K562 (cell line): Measurements from ENCODE around the gene SEMA5A. TPM values are rescaled to one million over a fixed set of nuclear protein-coding genes. Genes with fewer than 3 reads are reported as not detected.
A peak's percentile ranks its signal among the peaks of the same experiment; 100 is the strongest.

ENCODE experiments used
- ATAC-seq: fragments of 200-7000 bp; cut with Tn5 transposase; 3 replicates; pipeline ENCODE4 v1.9.1; 2020; ENCODE audit warnings: moderate library complexity
- BruUV-seq: library from RNA; stranded (reverse); fragments of 400-500 nt; replicated peaks from 2 replicates; lab custom pipeline; 2021; lab: Mats Ljungman, UMichigan
- CTCF ChIA-PET: fragments of 300-600 bp; formaldehyde crosslinking; extraction: SDS; loops from one replicate; lab custom pipeline; 2021; ENCODE audit warnings: low intra/inter-chr PET ratio; lab: Yijun Ruan, JAX
- POLR2A ChIA-PET: fragments of 300-600, 350-650 bp; sonication (Branson Sonifier 250); formaldehyde crosslinking; extraction: SDS; loops from one replicate; lab custom pipeline; 2021; ENCODE audit warnings: antibody characterized with exemption, inconsistent platforms; lab: Yijun Ruan, JAX
- DNase-seq, 4 experiments: peaks; one replicate each; pipeline versions ENCODE4 v3.0.0 to v3.0.0-alpha.2; 2011 to 2018; ENCODE audit warnings: low spot score in 3 of 4, mixed read lengths in 3 of 4; ENCODE audit errors: extremely low read depth in 1 of 4
- FAIRE-seq: peaks from 2 replicates; lab custom pipeline; 2011; peaks lifted over from hg19 to GRCh38; lab: Jason Lieb, UNC
- H2AFZ ChIP-seq: 2 replicates; pipeline ENCODE4 v1.6.0; 2011; ENCODE audit warnings: low read depth, low read length, control low read depth, inconsistent platforms
- H3K27ac ChIP-seq: fragments of 200-600 bp; 3 replicates; pipeline ENCODE4 v1.8.0; 2011; ENCODE audit warnings: low read depth, mild to moderate bottlenecking, control low read depth, inconsistent platforms, low read length, moderate library complexity, mixed read lengths; ENCODE audit errors: extremely low read depth
- H3K27me3 ChIP-seq, 2 experiments: fragments of 300-600 bp in 1 of 2; 2 replicates in 1 of 2; 3 replicates in 1 of 2; pipeline versions ENCODE4 v1.6.0 to v1.8.0; 2011; ENCODE audit warnings: inconsistent platforms in 2 of 2, low read length in 2 of 2, mild to moderate bottlenecking in 1 of 2, mixed read lengths in 1 of 2, moderate library complexity in 1 of 2; ENCODE audit not compliant: control insufficient read depth in 2 of 2, insufficient read depth in 2 of 2
- H3K36me3 ChIP-seq: fragments of 300-600 bp; 3 replicates; pipeline ENCODE4 v1.8.0; 2011; ENCODE audit warnings: mild to moderate bottlenecking, low read length, inconsistent platforms; ENCODE audit not compliant: control insufficient read depth, insufficient read depth
- H3K4me1 ChIP-seq, 2 experiments: fragments of 200-600 bp in 1 of 2; replicated peaks in 1 of 2; 2 replicates in 1 of 2; 3 replicates in 1 of 2; pipeline versions ENCODE4 v1.5.1 to v1.8.0; 2011; ENCODE audit warnings: inconsistent platforms in 2 of 2, low read length in 2 of 2, mild to moderate bottlenecking in 1 of 2, mixed read lengths in 1 of 2, moderate library complexity in 1 of 2; ENCODE audit not compliant: control insufficient read depth in 2 of 2, insufficient read depth in 2 of 2
- H3K4me2 ChIP-seq: 2 replicates; pipeline ENCODE4 v1.6.1; 2011; ENCODE audit warnings: low read length, control low read depth, inconsistent platforms, mixed read lengths; ENCODE audit not compliant: insufficient read depth
- H3K4me3 ChIP-seq: fragments of 200-600 bp; sonication (generic), shearing (Covaris generic); 2 replicates; pipeline ENCODE4 v1.5.1; 2016; ENCODE audit warnings: control low read depth, inconsistent platforms
- H3K79me2 ChIP-seq: fragments of 200-600 bp; 3 replicates; pipeline ENCODE4 v1.8.0; 2011; ENCODE audit warnings: low read length, inconsistent platforms; ENCODE audit not compliant: control insufficient read depth, insufficient read depth
- H3K9ac ChIP-seq, 2 experiments: 2 replicates each; pipeline versions ENCODE4 v1.6.0 to v1.6.1; 2011; ENCODE audit warnings: low read depth in 2 of 2, low read length in 2 of 2, control low read depth in 1 of 2, inconsistent platforms in 1 of 2, mild to moderate bottlenecking in 1 of 2, mixed read lengths in 1 of 2; ENCODE audit not compliant: insufficient read depth in 1 of 2
- H3K9me1 ChIP-seq: one replicate; pipeline ENCODE4 v1.6.0; 2011; ENCODE audit warnings: inconsistent platforms, mild to moderate bottlenecking, low read length, moderate library complexity; ENCODE audit not compliant: control insufficient read depth, insufficient read depth
- H3K9me3 ChIP-seq: replicated peaks from 2 replicates; pipeline ENCODE4 v1.5.1; 2011; ENCODE audit warnings: low read depth, low read length, inconsistent platforms; ENCODE audit not compliant: control insufficient read depth, insufficient read depth
- H4K20me1 ChIP-seq: replicated peaks from 2 replicates; pipeline ENCODE4 v1.6.1; 2011; ENCODE audit warnings: low read length, inconsistent platforms, mixed read lengths; ENCODE audit not compliant: control insufficient read depth, insufficient read depth
- ATF6 ChIP-seq: sonication (generic); formaldehyde crosslinking; IDR thresholded peaks from 2 replicates; pipeline ENCODE4 v1.4.0; 2020; ENCODE audit warnings: mild to moderate bottlenecking, missing genetic modification reagents
- E2F8 ChIP-seq: fragments of 450-650 bp; IDR thresholded peaks from 2 replicates; pipeline ENCODE4 v1.7.1; 2018; ENCODE audit warnings: mild to moderate bottlenecking, low read depth; ENCODE audit not compliant: partially characterized antibody
- HNRNPL ChIP-seq: fragments of 200-400 bp; formaldehyde crosslinking; IDR thresholded peaks from 2 replicates; pipeline ENCODE4 v1.6.1; 2017; ENCODE audit warnings: low read depth, mild to moderate bottlenecking, low read length
- POLR2H ChIP-seq: IDR thresholded peaks from 2 replicates; pipeline ENCODE4 v1.6.1; 2016; ENCODE audit warnings: missing genetic modification characterization, low read depth, mild to moderate bottlenecking, control low read depth, missing compliant biosample characterization, moderate library complexity
- ZNF445 ChIP-seq: fragments of 250-450 bp; sonication (Bioruptor Pico); IDR thresholded peaks from 2 replicates; pipeline ENCODE4 v1.4.0; 2020; ENCODE audit warnings: low read depth, mild to moderate bottlenecking, moderate library complexity
- ZNF518B ChIP-seq: fragments of 250-450 bp; sonication (Bioruptor Pico); IDR thresholded peaks from 2 replicates; pipeline ENCODE4 v1.5.0; 2021; ENCODE audit warnings: mild to moderate bottlenecking, moderate library complexity
- ZNF707 ChIP-seq: fragments of 250-450 bp; sonication (Bioruptor Pico); conservative IDR thresholded peaks from 2 replicates; pipeline ENCODE4 v1.8.0; 2022; ENCODE audit warnings: inconsistent platforms, mild to moderate bottlenecking, moderate library complexity
- WGBS: fragments of 100-300 bp; shearing (Covaris generic); methylation state at CpG from one replicate; pipeline ENCODE4 v1.1.6; 2016; ENCODE audit warnings: low coverage, mixed read lengths; ENCODE audit not compliant: insufficient coverage; ENCODE audit errors: missing lambda C conversion rate; 5-methylcytosine and 5-hydroxymethylcytosine counted together
- in situ Hi-C: fragments of 300-500 bp; cut with MboI; formaldehyde crosslinking; loops from 4 replicates; pipeline ENCODE4 v1.15.0; 2018; ENCODE audit warnings: inconsistent platforms, mixed read lengths
- intact Hi-C: fragments of 100-400 bp; cut with micrococcal nuclease; formaldehyde crosslinking; loops from 2 replicates; pipeline ENCODE4 v1.14.2; 2022
- polyA plus RNA-seq, 8 experiments: library from polyadenylated mRNA; depleted of rRNA in 4 of 8; stranded (reverse) in 5 of 8; unstranded in 3 of 8; fragments of >200 nt; fragmentation: Nextera tagmentation in 2 of 8; fragmentation: Illumina TruSeq in 1 of 8; extraction: Ambion mirVana in 2 of 8; extraction: Trizol in 1 of 8; gene quantifications; 2 replicates each; pipeline versions ENCODE4 v1.2.1 to v1.2.3, GENCODE V29; 2011 to 2014; ENCODE audit warnings: inconsistent platforms in 1 of 8, missing spikeins in 1 of 8
- total RNA-seq, 7 experiments: library from RNA; depleted of rRNA in 6 of 7; stranded (reverse); fragments of >200 nt in 6 of 7; fragmentation: Illumina TruSeq in 2 of 7; extraction: Trizol in 2 of 7; gene quantifications; 2 replicates each; pipeline versions ENCODE4 v1.2.1 to v1.2.3, GENCODE V29; 2011 to 2021; ENCODE audit warnings: low replicate concordance in 1 of 7

SEMA5A gene
- total and polyA plus RNA-seq, 9 of the 15 experiments (the other 6 are each of a cell fraction or from before 2014, with no cell fraction given): 0.02 TPM; not detected in 8

GRCh38 chr5:9316041-9316440, 229.8 kb downstream of the SEMA5A start:
- H3K27me3 ChIP-seq: no peaks in the 10 kb centered on the region
- no peaks in the 10 kb centered on the region for H3K9me3 ChIP-seq
- POLR2A ChIA-PET: no interaction called here
- in situ Hi-C loops (no loop called here), intact Hi-C loops (no loop called here)
- DNase-seq: no peak
- no peak for FAIRE-seq
- 0% methylated on average over 3 of the region's 3 CpGs for WGBS
- H3K4me2 ChIP-seq: no peak overlapping the region
- no peak overlapping the region for H3K4me3 ChIP-seq
- CTCF ChIA-PET: no interaction called here
- no peak for ATAC-seq
- no peaks in the 10 kb centered on the region for H3K36me3 ChIP-seq
- H2AFZ ChIP-seq: no peak overlapping the region
- H3K9me1 ChIP-seq: no peaks in the 10 kb centered on the region
- H3K4me1 ChIP-seq: no peaks in the 10 kb centered on the region
- H4K20me1 ChIP-seq: no peaks in the 10 kb centered on the region
- no peak for TF ChIP-seq E2F8
- TF ChIP-seq HNRNPL: peak; percentile 17; the same call in 1 of the 2 replicates
- no TSS peak for BruUV-seq
- H3K27ac ChIP-seq: no peak overlapping the region
- H3K79me2 ChIP-seq: no peaks in the 10 kb centered on the region
- H3K9ac ChIP-seq: no peak overlapping the region

- H3K9ac ChIP-seq: no peak overlapping the region
- in situ Hi-C loops: no loop called here
- no peak overlapping the region for H3K4me2 ChIP-seq
- H3K9me1 ChIP-seq: no peaks in the 10 kb centered on the region
- FAIRE-seq: no peak
- H2AFZ ChIP-seq: no peak overlapping the region
- no peaks in the 10 kb centered on the region for H4K20me1 ChIP-seq
- no peaks in the 10 kb centered on the region for H3K27me3 ChIP-seq
- H3K79me2 ChIP-seq: no peaks in the 10 kb centered on the region
- H3K9me3 ChIP-seq: no peaks in the 10 kb centered on the region
- no peak for DNase-seq
- ChIA-PET POLR2A (no interaction called here), CTCF (no interaction called here)
- no peaks in the 10 kb centered on the region for H3K4me1 ChIP-seq
- no peak for ATAC-seq
- BruUV-seq: no TSS peak
- H3K36me3 ChIP-seq: no peaks in the 10 kb centered on the region
- no peak overlapping the region for H3K27ac ChIP-seq
- no peak overlapping the region for H3K4me3 ChIP-seq
- 0% methylated on average over 6 of the region's 6 CpGs for WGBS
- intact Hi-C loops: no loop called here
- TF ChIP-seq ATF6 (CRISPR knock-in tag): no peak
- no peak for TF ChIP-seq ZNF707 (CRISPR knock-in tag)
- no peak for TF ChIP-seq POLR2H
- TF ChIP-seq ZNF445 (CRISPR knock-in tag): no peak
- TF ChIP-seq ZNF518B (CRISPR knock-in tag): no peak
These were observed 231.3 kb downstream of the SEMA5A start for GRCh38 chr5:9314558-9314957.
